Stimulated activated CD8-positive, alpha-beta memory T cell treated with anti-CD3 and anti-CD28 coated beads, Interleukin-7, amount 100 ng/mL, for 48 hours (primary cell): ENCODE measurements around the gene HOXD10.
A peak's percentile ranks its signal among the peaks of the same experiment; 100 is the strongest.

Experiments
- DNase-seq, 2 donors: peaks; one replicate each; pipeline ENCODE4 v3.0.0-alpha.2; 2020; ENCODE audit warnings: low read depth in 1 of 2; ENCODE audit errors: extremely low read depth in 1 of 2

HOXD10 gene

DNA sequence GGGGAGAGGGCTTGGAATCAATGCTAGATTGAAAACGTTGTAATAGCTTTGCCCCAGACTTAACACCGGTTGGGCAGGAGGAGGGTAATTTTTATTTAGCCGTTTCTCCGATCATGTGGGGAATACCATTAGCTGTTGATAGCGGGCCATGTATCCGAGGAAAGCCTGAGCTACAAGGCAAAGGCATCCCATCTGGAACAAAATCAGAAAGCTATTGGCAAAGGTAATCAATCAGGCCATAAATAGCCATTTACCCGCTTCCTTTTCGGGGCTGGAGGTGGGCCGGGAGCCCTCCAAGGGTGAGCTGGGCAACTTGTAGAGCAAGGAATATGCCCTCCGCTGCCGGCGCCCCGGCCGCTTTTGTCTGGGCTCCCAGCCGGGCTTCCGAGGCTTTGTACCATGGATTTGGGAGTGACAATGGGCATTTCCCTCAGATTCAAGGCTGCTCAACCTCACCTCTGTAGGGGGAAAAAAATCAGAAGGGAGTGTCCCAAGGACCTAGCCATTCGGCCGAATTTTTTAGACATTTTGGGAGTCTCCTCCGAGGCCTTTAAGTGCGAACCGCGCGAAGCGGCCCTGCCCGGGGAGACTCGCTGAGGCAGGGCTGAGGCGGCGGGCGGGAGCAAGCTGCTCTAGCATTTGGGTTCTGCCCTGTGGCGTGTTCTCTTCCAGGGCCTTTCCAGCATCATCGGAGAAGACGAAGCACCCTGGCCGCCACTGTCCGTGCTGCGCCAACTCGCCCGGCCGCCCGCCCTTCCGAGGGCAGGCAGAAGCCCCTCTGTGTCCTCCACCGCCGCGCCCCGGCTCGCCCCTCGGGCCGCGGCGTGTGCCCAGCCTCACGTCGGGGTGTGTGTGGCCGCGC, 4.8 kb downstream of the HOXD10 start:
- DNase-seq, result no peak

DNA sequence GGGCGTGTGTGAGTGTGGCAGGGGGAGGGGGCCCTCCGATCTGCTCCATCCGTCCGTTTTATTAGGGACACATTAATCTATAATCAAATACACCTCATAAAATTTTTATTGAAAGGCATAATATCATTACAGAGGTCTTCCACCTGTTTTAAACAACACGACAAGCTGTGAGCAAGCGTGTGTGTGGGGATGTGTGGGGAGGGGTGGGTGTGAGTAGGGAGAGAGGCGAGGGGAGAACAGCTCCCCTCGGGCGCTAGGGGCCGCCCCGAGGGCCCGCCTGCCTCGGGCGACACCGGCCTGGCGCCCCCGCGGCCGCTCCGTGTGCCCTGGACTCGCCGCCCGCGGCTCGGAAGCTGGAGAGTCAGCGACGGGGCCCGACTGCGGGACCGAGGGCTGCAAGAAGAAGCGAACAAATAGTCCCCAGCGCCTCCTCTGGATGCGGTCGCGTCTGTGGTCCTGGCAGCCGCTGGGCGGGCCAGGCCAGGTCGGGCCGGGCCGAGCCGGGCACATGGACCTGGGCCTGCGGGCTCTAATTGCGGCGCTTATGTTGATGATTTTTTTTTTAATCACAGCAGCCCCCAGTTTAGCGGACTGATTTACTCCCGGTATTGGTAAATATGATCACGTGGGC, 5.6 kb downstream of the HOXD10 start:
- DNase-seq, result no peak

GRCh38 chr2:176122683-176123410, 6.3 kb downstream of the HOXD10 start, which contains the start of gene HOXD9:
TSS of gene HOXD9 (plus strand) at chr2:176122719. CDS start at chr2:176122769, 50 bp downstream.
- no peak for DNase-seq

- DNase-seq, result no peak
Measured at GRCh38 chr2:176123411-176124109, 7.0 kb downstream of the HOXD10 start.

DNA sequence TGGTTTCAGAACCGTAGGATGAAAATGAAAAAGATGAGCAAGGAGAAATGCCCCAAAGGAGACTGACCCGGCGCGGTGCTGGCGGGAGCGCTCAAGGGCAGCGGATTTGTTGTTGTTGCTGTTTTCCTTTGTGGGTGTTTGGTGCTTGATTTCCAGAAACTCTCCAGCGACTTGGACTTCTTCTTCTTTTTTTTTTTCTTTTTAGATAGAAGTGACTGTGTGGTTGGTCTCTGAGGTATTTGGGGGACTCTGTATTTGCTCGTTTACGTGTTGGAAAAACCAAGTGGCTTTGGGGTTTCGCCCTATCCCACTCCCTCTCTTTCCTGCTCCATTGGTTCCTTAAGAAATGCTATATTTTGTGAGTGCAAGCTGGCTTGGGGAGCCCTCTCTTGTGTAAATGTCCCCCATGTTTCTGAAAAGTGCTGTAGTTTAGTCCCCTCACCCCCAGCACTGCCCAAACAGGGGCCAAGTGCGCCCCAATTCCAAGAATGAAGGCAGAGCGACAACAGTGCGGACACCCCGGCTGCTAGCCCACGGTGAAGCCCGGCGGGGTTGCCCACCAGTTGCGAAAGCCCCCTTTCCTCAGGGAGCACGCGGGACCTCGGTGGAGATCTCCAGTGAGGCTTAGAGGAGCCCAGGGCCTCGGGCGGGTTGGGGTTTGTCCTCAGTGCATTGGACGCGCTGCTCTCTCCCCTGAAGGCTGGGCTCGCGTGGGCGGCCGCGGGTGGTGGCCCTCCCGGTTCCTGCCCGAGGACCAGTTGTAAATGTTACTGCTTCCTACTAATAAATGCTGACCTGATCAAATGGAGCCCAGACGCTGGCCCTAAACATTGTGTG, 7.8 kb downstream of the HOXD10 start:
- no peak for DNase-seq

GRCh38 chr2:176124947-176125771, 8.6 kb downstream of the HOXD10 start:
- DNase-seq, result no peak

DNA sequence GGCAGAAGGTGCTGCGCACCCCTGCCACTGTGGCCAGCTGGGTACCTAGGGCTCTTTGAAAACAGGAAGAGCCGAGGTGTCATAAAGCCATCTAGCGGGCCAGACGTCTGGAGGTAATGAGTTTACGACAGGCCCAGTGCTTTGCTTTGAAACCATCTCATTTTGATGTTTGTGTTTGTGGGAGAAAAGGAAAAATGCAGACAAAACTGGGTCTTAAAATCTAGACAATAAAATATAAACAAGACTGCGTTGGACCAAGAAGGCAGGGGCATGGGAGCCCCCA, 9.1 kb downstream of the HOXD10 start:
- no peak for DNase-seq

- peak in 1 of 2 donors; percentile 26 for DNase-seq
Measured at GRCh38 chr2:176126929-176127773, 10.6 kb downstream of the HOXD10 start.

DNA sequence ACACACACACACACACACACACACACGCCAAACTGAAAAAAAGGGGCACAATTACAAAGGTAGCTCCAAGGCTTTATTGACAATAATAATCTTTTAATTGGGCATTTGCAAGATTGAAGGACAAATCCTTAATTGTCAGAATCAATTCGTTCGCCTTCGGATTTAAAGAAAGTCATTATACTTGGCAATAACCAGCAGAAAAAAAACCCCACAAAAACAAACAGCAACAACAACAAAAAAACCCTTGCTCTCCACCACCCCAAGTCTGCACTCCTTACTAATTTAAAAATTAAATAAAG, 11.1 kb downstream of the HOXD10 start:
- DNase-seq, result no peak

DNA sequence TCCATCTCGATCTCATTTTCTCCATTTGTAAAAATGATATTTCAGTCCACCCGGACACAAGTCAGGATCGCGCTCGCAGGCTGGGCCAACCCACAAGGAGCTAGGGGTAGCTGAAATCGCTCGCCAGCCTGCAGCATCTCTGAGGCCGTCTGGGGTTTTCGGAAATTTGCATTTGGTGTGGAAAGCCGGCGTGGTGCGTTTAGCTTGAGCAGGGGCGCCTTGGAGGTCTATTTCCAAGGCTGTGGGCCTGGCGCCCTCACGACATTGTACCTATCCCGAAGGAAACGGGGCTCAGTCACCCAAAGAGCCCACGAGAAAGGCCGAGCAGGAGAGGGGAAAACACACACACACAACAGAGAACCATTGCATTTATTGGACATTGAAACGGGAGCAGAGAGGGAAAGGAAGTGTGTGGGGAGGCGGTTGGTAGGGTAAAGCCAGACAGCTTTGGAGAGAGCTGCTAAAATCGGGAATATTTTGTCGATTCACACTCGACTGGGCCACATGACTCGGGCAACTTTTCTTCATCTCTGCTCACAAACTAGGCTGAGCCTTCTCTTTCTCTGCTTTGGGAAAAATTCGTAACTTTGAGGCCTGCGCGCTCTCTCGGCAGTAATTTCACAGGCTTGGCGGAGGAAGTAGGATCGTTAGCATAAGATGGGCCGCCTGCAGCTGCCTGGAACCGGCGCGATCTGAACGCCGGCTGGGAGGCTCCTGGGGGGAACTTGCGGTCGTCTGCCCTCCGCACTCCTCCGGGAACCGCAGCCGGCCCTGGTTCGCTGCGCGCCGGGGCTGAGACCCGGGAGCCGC, 11.8 kb downstream of the HOXD10 start:
- DNase-seq, result no peak

- DNase-seq, result no peak
Measured at GRCh38 chr2:176128982-176129796, 12.6 kb downstream of the HOXD10 start, which contains the start of gene HOXD8. TSS of gene HOXD8 (plus strand) at chr2:176129705. CDS start at chr2:176130367, 662 bp downstream.

GRCh38 chr2:176129813-176130146, 13.2 kb downstream of the HOXD10 start:
- no peak for DNase-seq

DNA sequence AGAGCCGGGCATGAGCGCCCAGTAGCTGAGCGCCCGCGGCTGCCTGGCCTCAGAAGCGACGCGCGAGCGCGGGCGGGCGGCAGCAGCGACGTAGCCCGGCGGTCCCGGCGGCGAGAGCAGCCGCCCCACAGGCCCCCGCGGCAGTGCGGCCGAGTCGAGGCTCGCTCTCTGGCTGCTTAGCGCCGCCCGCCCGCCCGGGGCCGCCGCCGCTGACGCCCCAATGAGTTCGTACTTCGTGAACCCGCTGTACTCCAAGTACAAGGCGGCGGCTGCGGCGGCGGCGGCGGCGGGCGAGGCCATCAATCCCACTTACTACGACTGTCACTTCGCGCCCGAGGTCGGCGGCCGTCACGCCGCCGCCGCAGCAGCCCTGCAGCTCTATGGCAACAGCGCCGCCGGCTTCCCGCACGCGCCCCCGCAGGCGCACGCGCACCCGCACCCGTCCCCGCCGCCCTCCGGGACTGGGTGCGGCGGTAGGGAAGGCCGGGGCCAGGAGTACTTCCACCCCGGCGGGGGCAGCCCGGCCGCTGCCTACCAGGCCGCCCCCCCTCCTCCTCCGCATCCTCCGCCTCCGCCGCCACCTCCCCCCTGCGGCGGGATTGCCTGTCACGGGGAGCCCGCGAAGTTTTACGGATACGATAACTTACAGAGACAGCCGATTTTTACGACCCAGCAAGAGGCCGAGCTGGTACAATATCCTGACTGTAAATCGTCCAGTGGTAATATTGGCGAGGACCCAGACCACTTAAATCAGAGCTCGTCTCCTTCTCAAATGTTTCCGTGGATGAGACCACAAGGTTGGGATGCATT, 13.8 kb downstream of the HOXD10 start:
- no peak for DNase-seq

DNA sequence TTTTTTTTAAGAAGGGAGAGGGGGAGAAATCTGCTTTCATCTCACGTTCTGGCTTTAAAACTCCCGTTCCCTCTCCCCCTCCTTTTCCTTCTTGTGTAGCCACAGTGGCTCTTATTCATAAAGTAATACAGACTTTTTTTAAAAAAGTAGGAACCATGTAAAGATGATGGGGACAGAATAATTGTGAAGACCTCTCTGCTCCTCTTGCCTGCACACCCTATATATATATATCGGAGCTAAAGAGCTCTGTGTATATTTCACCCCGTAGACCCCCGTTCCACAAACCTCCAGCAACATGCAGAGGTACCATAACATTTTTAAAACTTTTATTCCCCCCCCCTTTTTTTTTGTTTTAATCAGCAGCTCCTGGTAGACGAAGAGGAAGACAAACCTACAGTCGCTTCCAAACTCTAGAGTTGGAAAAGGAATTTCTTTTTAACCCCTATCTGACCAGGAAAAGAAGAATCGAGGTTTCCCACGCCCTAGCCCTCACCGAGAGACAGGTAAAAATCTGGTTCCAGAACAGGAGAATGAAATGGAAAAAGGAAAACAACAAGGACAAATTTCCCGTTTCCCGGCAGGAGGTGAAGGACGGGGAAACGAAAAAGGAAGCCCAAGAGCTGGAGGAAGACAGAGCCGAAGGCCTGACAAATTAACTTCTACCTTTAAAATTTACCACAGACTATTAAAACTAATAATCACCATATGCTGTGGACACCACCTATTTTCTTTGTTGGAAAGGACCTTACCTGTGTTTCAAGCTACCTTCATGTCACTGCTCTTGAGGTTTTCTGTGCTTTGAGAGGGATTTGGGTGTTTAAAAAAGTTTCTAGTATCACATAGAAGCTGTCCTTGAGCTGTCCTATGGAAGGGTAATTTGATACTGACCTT, 14.6 kb downstream of the HOXD10 start:
- DNase-seq, result no peak

GRCh38 chr2:176131848-176132158, 15.2 kb downstream of the HOXD10 start:
- DNase-seq, result no peak
